GM18873 (cell line): ENCODE results near the gene NQO2.

Source experiments
- ATAC-seq: cut with Tn5 transposase; IDR thresholded peaks from one replicate; pipeline ENCODE4 v1.9.1; 2021; ENCODE audit warnings: mild to moderate bottlenecking, moderate library complexity, moderate number of reproducible peaks; ENCODE audit not compliant: unreplicated experiment, low FRiP score

The NQO2 gene

GRCh38 chr6:2999618-3000557 lies at the start of gene NQO2:
NQO2 (plus strand) TSS chr6:2999894; CDS start chr6:3006553, 6,659 bp downstream.
- ATAC-seq = peak; percentile 55

GRCh38 chr6:2950713-2951112 lies 49.0 kb upstream of the NQO2 start:
- ATAC-seq = no peak

- ATAC-seq = no peak
Observed at GRCh38 chr6:2951728-2952127, 48.0 kb upstream of the NQO2 start.

- no peak for ATAC-seq
Observed at GRCh38 chr6:2952557-2953095, 47.1 kb upstream of the NQO2 start.

GRCh38 chr6:2953098-2953497 lies 46.6 kb upstream of the NQO2 start:
- no peak for ATAC-seq

- ATAC-seq = no peak
Observed at GRCh38 chr6:2956930-2957685, 42.6 kb upstream of the NQO2 start.

- ATAC-seq = no peak
Observed at GRCh38 chr6:2957696-2958330, 41.9 kb upstream of the NQO2 start.

- ATAC-seq = no peak
Observed at GRCh38 chr6:2958331-2958711, 41.4 kb upstream of the NQO2 start.

GRCh38 chr6:2958776-2959175 lies 40.9 kb upstream of the NQO2 start:
- ATAC-seq = no peak

- ATAC-seq = no peak
Observed at GRCh38 chr6:2959909-2960719, 39.6 kb upstream of the NQO2 start.

- no peak for ATAC-seq
Observed at GRCh38 chr6:2960935-2961334, 38.8 kb upstream of the NQO2 start.

GRCh38 chr6:2961506-2961905 lies 38.2 kb upstream of the NQO2 start:
- ATAC-seq = no peak

- no peak for ATAC-seq
Observed at GRCh38 chr6:2962004-2962403, 37.7 kb upstream of the NQO2 start.

- no peak for ATAC-seq
Observed at GRCh38 chr6:2962636-2963035, 37.1 kb upstream of the NQO2 start.

GRCh38 chr6:2963756-2964155 lies 35.9 kb upstream of the NQO2 start:
- ATAC-seq = no peak

- no peak for ATAC-seq
Observed at GRCh38 chr6:2964793-2965505, 34.7 kb upstream of the NQO2 start.

- ATAC-seq = no peak
Observed at GRCh38 chr6:2966347-2966746, 33.3 kb upstream of the NQO2 start.

GRCh38 chr6:2967936-2968335 lies 31.8 kb upstream of the NQO2 start:
- ATAC-seq = no peak

GRCh38 chr6:2968600-2969135 lies 31.0 kb upstream of the NQO2 start:
- ATAC-seq = no peak
